NCI-H1048 (cell line): Measurements from ENCODE around the gene CDKN1A.
"Not testable (repeated sequence)": the region's sequence is repeated elsewhere in the genome, so short reads cannot be mapped to it uniquely, and the experiment has no call there.

Experiments used
- DNase-seq: peaks from one replicate; lab custom pipeline; 2025; lab: John Stamatoyannopoulos, UW

CDKN1A gene

GRCh38 chr6:36678488-36679042, at the start of gene CDKN1A:
Gene CDKN1A, plus strand, starts transcription at chr6:36678714. Its CDS starts 5,388 bp downstream, at chr6:36684102.
- DNase-seq = peak; percentile 52

- DNase-seq = no peak
Measured at GRCh38 chr6:36629784-36630183, 48.7 kb upstream of the CDKN1A start.

DNA sequence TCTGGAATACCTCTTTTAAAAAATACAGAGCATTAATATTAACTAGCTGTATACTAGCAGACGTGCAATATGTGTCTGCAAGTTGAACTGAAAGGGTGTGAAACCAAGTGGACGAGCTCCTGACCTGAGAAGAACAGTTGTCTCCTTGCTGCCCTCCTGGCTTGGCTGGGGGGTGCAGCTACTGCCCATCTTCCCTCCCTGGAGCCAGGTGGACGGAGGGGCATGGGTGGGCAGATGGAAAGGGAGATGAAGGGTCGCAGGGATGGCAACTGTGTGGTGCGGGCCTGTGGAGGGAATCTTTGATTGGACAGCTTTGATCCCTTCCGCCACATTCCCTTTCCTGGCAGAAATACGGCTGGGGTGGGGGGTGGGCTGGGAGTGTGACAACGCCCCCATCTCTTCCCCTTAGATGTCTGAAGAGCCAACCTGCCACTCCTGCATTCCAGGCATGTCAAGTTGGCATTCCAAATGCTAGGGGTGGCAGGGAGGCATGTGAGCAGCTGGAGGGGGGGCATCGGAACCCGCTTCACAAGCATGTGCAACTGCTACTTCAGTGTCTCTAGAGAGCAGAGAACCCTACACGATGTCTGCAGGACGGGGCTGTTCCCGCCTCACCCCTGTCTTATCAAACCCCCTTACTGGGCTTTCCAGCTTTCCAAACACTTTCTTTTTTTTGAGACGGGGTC, 47.0 kb upstream of the CDKN1A start:
- no peak for DNase-seq

- DNase-seq = no peak
Measured at GRCh38 chr6:36633370-36633769, 45.1 kb upstream of the CDKN1A start.

GRCh38 chr6:36633915-36634314, 44.6 kb upstream of the CDKN1A start:
- no peak for DNase-seq

DNA sequence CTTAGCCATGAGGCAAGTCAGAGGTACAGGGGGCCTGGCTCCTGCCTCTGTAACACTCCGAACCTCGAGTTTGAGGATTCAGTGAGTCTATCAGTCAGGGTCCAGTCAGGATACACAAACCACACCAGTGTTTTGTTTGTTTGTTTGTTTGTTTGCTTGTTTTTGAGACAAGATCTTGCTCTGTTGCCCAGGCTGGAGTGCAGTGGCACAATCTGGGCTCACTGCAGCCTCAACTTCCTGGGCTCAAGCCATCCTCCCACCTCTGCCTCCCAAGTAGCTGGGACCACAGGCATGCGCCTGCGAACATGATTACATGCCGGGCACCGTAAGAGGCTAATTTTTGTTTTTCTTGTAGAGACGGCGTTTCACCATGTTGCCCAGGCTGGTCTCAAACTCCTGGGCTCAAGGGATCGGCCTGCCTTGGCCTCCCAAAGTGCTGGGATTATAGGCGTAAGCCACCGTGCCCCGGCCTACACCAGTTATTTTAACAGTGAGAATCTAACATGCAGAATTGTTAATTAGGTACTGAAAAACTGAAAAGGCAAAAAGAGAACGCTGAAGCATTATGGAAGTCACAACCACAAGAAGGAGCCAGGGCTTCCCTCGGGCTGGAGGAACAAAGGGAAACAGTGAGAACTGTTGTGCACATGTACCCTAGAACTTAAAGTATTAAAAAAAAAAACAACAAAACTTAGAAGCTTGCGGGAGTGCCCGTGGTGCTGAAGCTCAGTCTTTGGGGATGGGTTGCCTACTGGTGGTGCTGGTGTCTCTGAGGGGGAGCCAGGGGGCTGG, 44.0 kb upstream of the CDKN1A start:
- DNase-seq = no peak

DNA sequence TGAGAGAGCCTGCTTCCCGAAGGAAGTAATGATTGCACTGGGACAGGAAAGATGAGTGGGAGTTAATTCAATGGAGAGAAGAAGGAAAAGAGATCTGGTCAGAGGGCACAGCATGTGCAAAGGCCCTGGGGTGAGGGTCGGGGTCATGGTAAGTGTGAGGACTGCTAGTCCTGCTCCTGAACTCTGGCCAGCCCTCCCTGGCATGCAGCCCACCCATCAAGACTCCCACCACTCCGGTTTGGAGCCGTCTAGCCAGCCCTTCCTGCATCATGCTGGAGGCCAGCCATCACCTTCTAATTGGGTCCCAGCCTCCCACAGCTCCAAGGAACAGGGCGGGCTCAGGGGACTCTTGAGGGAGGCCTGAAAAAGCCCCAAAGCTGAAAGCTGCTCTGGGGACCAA, 42.2 kb upstream of the CDKN1A start:
- no peak for DNase-seq

DNA sequence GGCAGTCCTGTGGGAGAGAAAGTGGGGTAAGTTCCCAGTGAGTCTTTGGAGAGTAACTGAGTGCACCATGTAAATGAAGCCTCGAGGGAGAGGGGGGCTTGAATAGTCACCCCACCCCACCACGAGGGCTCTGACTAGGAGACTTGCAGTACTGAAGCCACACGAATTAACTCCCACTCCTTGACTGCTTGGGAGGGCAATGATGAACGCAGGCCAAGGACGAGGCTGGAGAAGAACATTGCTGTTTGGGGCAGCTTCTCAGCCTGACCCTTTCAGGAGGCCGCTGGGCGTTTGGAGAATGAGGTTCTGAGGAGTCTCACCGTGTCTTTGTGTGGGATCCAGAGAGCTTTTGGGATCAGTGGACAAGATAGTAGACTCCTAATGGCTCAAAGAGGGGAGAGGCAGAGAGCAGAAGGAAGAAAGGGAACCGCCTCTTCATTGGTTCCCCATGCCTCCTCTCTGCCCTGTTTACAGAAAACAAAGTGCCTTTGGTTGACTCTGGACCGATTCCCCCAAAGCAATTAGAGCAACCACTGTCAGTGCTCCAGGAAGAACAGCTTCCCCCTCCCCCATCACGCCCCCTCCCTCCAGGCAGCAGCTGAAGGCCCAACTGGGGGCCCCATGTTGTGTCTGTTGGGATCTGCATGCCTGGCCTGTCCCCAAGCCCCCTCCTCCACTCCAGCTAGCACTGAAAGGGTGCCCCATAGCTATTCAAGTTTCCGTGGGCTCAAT, 41.7 kb upstream of the CDKN1A start:
- DNase-seq = no peak

DNA sequence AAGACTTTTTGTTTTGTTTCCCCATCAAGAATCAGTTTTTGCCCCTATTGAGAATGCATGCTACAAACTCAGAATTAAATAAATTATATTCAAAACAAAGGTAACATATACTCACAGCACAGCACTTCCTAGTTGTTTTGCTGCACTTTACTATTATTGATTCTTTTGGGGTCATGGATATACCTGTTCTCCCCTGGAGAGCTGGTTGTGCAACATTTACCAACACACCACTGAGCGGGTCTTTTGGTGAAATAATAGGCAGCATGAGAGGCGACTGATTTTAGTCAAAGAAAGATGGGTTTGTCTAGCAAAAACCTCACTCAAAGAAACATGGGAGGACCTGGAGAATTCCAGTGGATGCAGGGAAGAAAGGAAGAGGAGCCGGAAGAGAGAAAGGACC, 39.9 kb upstream of the CDKN1A start:
- DNase-seq = no peak

DNA sequence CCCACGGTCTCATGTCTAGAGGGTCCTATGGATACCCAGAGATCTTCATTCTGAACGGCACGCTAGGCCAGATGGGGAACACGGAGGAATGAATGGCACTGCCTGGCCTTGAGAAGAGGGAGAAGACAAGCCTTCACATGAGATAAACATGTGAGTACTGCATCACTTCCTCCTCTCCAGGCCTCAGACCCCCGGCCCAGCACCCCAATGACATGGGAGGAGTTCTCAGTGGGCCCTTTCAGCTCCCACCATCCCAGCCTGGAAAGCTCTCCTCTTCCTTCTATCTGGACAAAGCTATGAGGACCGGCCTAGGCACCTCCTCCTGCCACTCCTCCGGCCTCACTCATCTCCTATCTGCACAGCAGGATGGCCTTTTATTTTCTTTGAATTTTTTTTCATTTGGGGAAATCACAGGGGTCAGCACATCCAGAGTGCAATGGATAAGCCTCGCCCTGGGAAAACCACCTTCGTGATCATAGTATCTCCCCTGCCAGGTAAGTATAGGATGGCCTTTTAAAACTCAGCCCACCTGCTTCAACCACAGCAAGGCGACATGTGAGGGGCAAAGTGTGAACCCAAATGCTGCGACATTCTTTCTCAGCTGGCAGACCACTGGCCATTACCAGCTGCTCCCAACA, 39.2 kb upstream of the CDKN1A start:
- no peak for DNase-seq

- DNase-seq = no peak
Measured at GRCh38 chr6:36641543-36641942, 37.0 kb upstream of the CDKN1A start.

GRCh38 chr6:36642913-36643817, 35.3 kb upstream of the CDKN1A start:
- no peak for DNase-seq

DNA sequence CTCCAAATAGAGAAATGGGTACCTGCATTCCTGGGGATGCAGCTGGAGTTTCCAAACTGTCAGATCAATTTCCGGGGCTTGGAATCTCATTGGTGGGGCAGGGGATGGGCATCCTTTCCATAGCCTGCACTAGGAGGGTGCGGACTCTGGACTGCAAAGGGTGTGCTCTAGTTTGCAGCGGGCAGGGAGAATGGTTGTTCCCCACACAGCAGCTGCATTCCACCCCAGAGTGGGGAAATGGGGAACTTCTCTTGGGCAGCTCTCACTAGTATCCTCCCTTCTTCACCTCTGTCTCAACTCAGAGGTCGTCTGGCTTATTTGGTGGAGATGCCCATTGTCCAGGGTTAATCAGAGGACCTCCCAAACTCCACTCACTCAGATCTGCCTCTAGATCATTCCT, 34.5 kb upstream of the CDKN1A start:
- DNase-seq = no peak

DNA sequence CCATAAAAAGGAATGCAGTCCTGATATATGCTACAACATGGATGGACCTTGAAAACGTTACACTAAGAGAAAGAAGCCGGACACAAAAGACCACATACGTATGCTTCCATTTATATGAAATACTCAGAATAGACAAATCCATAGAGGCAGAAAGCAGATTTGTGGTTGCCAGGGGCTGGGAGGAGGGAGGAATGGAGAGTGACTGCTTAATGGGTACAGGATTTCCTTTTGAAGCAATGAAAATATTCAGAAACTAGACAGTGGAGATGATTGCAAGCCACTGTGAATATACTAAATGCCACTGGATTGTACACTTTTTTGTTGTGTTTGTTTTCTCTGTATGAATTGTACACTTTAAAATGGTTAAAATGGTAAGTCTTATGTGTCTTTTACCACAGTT, 29.4 kb upstream of the CDKN1A start:
- no peak for DNase-seq

DNA sequence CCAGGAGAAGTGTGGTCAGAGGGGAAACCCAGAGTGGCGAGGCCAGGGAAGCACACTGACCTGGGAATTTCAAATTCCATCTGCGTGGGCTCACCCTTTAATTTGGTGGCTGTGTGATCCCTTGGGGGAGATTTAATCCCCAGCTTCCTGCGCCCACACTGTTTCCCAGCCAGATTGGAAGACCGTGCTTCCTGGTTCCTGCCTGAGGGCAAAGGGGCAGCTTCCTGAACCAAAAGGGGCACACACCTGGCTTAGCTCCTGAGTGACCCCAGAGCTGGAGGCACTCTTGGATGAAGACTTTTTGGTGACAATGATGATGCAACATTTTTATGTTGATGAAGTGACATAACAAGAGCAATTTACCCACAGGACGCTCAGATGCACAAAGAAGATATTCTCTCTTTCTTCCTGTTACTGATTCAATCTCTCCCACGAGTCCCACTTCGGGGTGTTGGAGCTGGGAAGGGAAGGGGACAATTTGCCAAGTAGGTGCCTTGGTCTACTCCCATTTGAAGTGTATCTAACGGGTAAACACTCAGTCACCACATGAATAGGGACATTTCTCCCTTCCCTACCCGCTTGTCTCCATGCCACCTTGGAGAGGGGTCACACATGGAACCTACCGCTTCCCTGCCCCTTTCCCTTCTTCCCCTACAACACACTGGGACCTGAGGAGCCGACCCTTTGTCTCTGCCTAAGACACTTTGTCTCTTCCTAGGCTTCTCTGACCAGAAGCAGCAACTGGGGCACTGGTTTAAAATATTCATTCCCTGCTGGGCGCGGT, 28.6 kb upstream of the CDKN1A start:
- DNase-seq = no peak

DNA sequence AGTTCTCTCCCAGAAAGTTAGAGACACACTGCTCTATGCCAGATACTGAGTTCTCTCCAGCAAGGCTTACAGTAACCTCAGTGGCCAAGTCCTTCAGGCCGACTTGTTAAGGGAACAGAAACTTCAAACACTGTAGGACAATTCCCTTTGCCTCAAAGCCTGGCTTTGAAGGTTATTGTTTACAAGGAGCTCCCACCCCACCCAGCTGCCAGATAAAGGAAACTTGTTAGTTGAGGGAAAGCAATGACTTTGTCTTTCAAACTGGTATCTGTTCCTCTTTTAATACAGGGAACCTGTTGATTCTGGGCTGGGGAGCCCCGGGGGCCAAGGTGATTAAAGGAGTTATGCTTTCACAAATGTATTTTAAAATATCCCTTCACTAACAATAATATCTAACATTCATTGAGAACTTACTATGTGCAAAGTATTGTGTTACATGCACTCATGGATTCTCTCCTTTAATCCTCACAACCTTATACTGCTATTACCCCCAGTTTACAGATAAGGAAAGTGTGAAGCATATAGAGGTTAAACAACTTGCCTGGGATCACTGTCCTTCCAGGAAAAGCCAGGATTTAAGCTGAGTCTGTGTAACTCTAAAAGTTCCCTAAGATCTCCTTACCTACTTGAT, 27.6 kb upstream of the CDKN1A start:
- no peak for DNase-seq

- no peak for DNase-seq
Measured at GRCh38 chr6:36651659-36652379, 26.7 kb upstream of the CDKN1A start.

DNA sequence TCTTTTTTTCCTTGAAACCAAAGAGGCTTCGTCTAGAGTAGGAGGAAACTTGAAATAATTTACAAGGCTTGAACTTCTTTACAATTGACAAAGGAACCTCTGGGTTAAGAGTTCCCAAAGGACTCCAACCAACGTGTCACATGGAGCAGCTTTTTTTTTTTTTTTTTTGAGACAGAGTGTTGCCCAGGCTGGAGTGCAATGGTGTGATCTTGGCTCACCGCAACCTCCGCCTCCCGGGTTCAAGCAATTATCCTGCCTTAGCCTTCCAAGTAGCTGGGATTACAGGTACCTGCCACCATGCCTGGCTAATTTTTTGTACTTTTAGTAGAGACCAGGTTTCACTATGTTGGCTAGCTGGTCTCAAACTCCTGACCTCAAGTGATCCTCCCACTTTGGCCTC, 24.0 kb upstream of the CDKN1A start:
- not testable (repeated sequence) for DNase-seq

GRCh38 chr6:36655085-36655724, 23.3 kb upstream of the CDKN1A start:
- no peak for DNase-seq
